D341Med (cell line): ENCODE data around the gene LRP1B.

Source experiments
- DNase-seq: peaks from one replicate; pipeline ENCODE4 v3.0.0; 2012; ENCODE audit warnings: low spot score

Gene LRP1B

GRCh38 chr2:141957321-141957720 lies 173.5 kb downstream of the LRP1B start:
- no peak for DNase-seq

- DNase-seq, result no peak
Measured at GRCh38 chr2:141947396-141948114, 183.3 kb downstream of the LRP1B start.

- no peak for DNase-seq
Measured at GRCh38 chr2:141946016-141946415, 184.8 kb downstream of the LRP1B start.

DNA sequence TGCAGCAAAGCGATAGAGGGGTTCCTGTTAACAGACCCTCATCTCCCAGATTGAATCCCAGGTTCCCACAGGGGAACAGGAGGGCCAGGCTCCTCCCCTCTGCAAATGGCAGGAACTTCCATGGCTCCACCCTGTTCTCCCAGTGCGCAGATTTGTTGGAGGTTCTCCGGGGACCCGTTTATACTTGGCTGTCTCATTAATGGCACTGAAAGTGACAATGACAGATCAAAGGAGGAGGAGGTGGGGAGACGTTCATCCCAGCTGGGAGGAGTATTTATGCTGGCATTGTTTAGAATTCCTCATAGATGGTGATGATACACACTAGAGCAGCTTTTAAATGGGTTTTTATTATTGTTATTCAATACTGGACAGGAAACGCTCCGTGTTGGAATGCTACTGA lies 186.9 kb downstream of the LRP1B start:
- no peak for DNase-seq

DNA sequence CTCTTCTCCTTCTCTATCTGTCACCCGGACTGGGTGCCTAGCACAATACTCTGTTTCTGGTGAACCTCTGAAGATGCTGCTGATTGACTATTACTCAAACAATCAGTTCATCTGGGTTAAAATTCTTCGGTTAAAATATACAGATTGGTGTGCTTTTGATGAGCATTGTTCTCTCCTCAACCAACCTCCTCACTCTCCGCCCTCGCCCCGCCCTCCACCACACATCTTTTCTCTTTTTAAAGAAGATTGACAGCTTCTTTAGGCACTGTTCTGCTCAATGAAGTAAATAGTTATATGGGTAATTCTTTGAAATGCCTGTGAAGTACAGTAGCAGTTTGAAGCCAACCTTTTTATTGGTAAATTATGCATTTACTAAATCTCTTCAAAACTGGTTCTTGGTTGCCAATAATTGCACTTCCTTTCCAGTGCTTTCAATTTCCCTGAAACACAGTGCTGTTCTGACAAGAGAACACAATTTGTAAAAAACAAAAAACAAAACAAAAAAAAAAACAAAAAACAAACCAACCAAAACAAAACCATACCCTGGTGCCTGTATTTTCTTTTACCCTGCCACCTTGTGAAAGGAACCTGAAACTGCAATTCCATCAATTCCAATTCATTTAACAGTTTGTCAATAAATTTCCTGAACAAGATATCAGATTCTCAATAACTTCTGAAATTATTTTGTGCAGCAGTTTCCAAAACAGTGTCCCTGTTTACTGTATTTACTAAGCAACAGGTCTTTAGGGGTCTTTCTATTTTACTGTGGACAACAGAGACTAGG lies 188.6 kb downstream of the LRP1B start:
- DNase-seq, result no peak

DNA sequence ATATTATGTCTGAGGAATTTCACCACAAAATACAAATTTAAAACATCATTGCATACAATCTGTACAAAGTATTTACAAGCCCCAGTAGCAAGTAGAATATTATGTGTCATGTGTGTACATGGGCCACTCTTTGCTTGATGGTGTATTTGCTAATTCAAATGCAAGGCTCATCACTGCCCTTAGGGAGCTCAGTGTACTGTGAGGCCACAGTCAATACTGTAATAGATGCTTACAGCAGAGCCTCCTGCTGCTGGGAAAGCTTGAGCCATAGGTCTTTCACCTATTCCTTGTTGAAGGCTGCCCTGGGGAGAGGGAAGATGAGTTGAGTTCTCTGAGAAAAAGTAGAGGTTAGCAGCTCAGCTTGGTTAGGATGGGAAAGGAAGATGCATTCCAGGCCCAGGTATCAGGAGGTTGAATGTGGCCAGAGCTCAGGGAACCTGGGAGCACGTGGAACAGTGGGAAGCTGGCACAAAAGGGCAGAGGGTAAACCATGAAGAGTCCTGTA lies 189.6 kb downstream of the LRP1B start:
- DNase-seq, result no peak

DNA sequence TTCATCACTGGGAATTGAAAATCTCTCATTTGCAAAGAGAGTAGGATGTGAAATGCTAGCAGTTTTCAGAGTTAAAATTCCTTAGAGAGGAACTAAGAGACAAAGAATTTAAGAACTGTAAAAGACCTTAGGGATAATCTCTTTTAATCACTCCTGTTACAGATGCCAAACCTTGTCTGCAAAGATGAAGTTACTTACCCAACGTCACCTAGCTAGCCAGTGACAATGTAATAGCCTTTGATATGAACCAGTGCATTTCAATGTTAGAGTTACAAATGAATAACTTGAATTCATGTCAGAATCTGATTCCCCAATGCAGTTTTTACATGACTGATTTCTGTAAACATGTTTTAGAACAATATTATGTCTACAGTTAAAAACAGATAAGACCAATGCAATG lies 190.1 kb downstream of the LRP1B start:
- DNase-seq, result no peak

DNA sequence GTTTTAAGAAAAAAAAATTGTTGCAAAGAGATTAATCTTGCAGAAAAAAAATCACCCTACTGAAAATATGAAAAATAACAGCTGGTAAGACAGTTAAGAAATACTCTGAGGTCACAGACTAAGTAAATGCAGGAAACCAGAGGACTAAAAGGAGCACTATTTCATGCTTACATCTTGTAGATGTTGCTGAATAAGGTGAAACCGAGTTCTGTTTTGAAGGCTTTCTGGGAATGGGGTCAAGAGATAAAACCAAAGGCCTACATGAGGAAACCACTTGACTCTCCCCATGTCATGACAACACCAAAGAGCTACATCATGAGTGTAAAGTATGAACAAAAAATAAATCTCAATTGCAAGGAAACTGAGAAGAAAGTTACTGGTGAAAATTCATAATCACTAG lies 197.6 kb downstream of the LRP1B start:
- DNase-seq, result no peak

DNA sequence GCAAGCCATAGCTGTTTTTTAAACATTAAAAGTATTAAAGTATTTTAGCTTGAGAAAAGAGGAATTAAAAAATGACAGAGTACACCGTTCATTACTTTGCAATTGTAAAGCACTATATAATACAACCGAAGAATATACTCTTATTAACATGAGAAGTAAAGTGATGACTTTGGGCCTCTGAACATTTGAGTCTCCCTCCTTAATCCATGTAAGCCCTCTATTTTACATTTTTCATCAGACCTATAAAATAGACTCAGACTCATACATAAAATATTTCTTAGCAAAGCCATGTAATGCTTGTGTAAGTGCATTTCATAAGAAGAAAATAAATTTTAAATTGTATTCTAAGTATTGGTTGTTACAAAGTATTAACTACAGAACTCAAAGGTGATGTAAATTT lies 198.6 kb downstream of the LRP1B start:
- DNase-seq, result no peak

DNA sequence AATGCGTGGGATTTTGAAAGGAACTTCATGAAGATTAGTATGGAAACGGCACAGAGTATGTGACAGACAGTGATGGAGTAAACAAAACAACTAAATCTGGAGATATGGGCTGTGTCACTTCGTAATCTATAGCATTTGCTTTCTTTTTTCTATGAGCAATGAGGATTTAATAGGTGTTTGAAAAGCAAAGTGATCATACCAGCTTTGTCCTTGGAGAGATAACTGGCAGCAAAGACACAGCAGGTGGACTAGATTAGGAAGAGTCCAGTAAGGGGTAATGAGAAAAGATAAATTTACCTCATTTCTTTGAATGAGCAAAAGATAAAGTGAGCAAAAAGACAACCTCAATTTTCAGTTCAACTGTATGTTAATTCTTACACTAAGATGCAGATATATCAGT lies 199.0 kb downstream of the LRP1B start:
- DNase-seq, result no peak

GRCh38 chr2:141930803-141931202 lies 200.0 kb downstream of the LRP1B start:
- no peak for DNase-seq

DNA sequence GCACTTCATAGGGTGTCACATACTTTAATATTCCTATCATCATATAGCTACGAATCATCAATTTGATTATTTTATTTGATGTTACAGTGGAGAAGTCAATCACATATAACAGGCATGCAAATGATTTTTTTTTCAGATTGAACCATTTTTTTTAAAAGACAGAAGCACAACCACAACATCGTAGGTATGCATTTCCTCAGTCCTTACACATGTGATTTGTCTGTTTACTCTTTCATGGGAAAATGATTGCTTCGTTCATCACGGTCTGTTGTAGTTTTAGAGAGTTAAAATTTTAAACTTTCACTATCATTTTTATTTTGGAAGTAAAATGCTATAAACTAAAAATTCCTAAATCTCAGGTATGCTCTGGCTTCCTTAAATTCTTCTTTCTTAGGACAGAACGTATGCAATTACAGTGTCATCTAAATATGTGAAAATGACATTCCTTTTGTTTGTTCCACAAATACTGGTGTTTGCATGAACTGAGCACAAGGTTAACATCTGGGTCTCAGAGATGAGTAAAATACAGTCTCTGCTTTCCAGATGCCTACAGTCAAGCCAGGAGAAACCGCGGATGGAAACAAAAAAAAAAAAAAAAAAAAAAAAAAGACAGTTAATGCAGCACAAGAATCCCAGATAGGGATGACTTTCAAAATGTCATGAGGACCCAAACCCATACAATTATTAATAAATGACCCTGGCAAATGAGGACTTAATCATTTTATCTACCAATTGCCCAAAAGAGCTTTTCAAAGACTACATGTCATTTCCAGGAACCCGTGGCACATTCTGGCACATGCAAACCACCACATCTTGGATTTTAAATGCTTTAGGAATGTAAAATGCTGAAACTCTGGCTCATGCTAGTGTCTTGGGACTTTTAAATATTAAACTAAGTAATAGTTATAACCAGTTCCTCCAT lies 201.2 kb downstream of the LRP1B start:
- no peak for DNase-seq

GRCh38 chr2:141928476-141928875 lies 202.3 kb downstream of the LRP1B start:
- no peak for DNase-seq

DNA sequence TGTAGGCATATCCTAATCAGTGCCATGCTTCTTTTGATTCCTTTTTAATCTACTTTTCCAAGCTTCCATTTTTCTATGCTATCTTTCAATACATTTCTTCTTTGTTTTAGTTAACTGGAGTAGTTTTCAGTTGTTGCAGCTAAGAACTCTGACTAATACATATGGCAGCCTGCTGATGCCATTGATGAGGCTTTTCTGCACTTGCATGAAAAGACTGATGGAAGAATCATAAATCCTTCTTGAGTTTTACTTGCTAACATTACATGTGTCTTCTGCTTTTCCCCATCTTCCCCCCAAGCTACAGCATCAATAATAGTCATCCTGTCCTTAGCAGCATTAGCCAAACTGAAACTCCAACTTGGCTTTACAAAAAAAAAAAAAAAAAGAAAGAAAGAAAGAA lies 203.3 kb downstream of the LRP1B start:
- DNase-seq, result no peak

DNA sequence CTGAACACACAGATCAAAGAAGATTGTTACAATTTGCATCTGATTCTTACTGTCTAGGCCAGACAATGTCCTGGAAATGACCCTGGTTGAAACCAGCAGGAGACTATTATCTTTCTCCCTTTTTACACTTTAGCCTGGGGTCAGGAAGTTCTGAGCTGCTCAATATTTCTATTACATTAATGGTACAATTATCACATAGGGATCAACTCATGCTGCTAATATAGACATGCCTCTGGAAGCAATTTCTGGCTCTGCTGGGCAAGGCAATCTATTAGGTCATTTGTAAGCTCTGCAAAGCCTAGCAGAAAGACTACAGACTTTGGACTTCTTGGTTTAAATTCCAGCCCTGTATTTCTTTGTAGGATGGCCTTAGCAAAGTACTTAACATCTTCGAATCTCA lies 205.3 kb downstream of the LRP1B start:
- DNase-seq, result no peak

- no peak for DNase-seq
Measured at GRCh38 chr2:141923657-141924056, 207.2 kb downstream of the LRP1B start.

- DNase-seq, result peak; percentile 26
Measured at GRCh38 chr2:141911485-141912066, 219.2 kb downstream of the LRP1B start.

DNA sequence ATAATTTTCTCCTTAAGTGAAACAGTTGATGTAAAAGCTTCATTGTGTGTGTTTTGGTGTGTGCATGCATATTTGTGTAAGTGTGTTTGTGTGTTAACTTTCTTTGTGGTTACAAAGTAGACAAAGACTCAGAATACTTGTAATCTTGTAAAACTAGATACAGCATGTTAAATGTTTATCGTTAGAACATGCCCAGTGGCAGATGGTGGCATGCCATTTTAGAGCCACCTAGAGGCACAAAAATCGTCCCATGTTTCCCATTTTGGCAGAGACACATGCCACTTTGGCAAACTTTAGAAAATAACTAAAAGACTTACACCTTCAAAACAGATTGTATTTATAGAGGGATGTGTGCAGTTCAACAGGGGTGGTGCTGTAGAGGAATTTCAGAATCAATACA lies 224.1 kb downstream of the LRP1B start:
- DNase-seq, result no peak

GRCh38 chr2:141900826-141901225 lies 230.0 kb downstream of the LRP1B start:
- DNase-seq, result no peak

DNA sequence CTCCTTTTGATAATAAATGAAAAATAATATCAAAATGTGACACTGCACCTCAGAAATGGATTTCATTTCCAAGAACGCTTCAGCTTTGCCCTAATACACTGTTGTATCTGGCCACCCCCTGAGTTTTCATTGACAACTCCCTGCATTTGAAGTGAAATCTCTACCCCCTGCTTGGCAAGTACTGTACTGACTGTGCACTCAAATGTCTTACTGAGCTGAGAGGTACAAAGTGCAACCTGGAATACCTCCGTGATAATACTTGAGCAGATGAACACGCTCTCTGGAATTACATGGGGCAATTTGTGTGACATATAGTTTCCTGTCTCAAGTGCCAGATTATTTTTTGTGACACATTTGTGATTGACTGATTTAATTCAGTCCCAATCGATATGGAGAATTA lies 231.1 kb downstream of the LRP1B start:
- no peak for DNase-seq

- DNase-seq, result no peak
Measured at GRCh38 chr2:141889788-141890187, 241.0 kb downstream of the LRP1B start.

GRCh38 chr2:141888987-141889555 lies 241.7 kb downstream of the LRP1B start:
- no peak for DNase-seq
